Sigmoid colon (tissue), 3 donors: ENCODE results near the gene APEH.

Experiments
- POLR2A ChIP-seq, 2 donors: fragments of 450-650 bp; IDR thresholded peaks; one replicate each; pipeline ENCODE4 v1.6.1; 2016; ENCODE audit warnings: antibody characterized with exemption in 2 of 2, mild to moderate bottlenecking in 2 of 2, moderate library complexity in 2 of 2
- TF ChIP-seq, protein P1 (sequence below), 4 experiments: fragments of 450-650 bp in 3 of 4; fragments of 200-600 bp in 1 of 4; IDR thresholded peaks; one replicate each; pipeline ENCODE4 v1.5.1; 2016 to 2019; ENCODE audit warnings: antibody characterized with exemption in 4 of 4, mild to moderate bottlenecking in 3 of 4, moderate library complexity in 2 of 4

- TF ChIP-seq POLR2A (IDR thresholded peaks at IDR 0.05), result no peak
- TF ChIP-seq, protein P1, sequence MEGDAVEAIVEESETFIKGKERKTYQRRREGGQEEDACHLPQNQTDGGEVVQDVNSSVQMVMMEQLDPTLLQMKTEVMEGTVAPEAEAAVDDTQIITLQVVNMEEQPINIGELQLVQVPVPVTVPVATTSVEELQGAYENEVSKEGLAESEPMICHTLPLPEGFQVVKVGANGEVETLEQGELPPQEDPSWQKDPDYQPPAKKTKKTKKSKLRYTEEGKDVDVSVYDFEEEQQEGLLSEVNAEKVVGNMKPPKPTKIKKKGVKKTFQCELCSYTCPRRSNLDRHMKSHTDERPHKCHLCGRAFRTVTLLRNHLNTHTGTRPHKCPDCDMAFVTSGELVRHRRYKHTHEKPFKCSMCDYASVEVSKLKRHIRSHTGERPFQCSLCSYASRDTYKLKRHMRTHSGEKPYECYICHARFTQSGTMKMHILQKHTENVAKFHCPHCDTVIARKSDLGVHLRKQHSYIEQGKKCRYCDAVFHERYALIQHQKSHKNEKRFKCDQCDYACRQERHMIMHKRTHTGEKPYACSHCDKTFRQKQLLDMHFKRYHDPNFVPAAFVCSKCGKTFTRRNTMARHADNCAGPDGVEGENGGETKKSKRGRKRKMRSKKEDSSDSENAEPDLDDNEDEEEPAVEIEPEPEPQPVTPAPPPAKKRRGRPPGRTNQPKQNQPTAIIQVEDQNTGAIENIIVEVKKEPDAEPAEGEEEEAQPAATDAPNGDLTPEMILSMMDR (IDR thresholded peaks at IDR 0.05), result no peak
Observed at GRCh38 chr3:49673121-49673714, 933 bp upstream of the APEH start.
